HCT116 (cell line): ENCODE data around the gene LNP1. TPM values are rescaled to one million over a fixed set of nuclear protein-coding genes. Genes with fewer than 3 reads are reported as not detected.

Experiments
- ATAC-seq: fragments of 200-7000 bp; cut with Tn5 transposase; 2 replicates; pipeline ENCODE4 v1.9.1; 2020; ENCODE audit warnings: mild to moderate bottlenecking, moderate library complexity
- BruUV-seq: library from RNA; stranded (reverse); fragments of 400-500 nt; replicated peaks from 2 replicates; lab custom pipeline; 2021; lab: Mats Ljungman, UMichigan
- CTCF ChIA-PET: fragments of 300-600 bp; sonication (Branson Sonifier 250); formaldehyde crosslinking; loops from one replicate; lab custom pipeline; 2021; ENCODE audit warnings: antibody characterized with exemption; lab: Charles Lee
- POLR2A ChIA-PET: fragments of 300-600, 350-600 bp; sonication (Branson Sonifier 250); formaldehyde crosslinking; loops from one replicate; lab custom pipeline; 2021; ENCODE audit warnings: antibody characterized with exemption; lab: Charles Lee
- RAD21 ChIA-PET, 2 experiments: fragments of 300-600 bp; sonication (Branson Sonifier 250); formaldehyde crosslinking; loops; one replicate each; lab custom pipeline; 2023; ENCODE audit warnings: low total read pairs in 2 of 2; ENCODE audit not compliant: uncharacterized antibody in 2 of 2, unreplicated experiment in 2 of 2, low non-redundant PET in 1 of 2; lab: Charles Lee
- DNase-seq: peaks from one replicate; pipeline ENCODE4 v3.0.0-alpha.2; 2010; ENCODE audit warnings: low read depth, low spot score
- H2AFZ ChIP-seq: fragments of 200-600 bp; shearing (Covaris generic), sonication (generic); 2 replicates; pipeline ENCODE4 v1.6.1; 2017; ENCODE audit warnings: low read depth, mixed run types, mixed read lengths, antibody characterized with exemption, low read length; ENCODE audit not compliant: poor library complexity, severe bottlenecking
- H3K27ac ChIP-seq: 2 replicates; pipeline ENCODE4 v1.5.1; 2012; ENCODE audit warnings: low read depth, low read length
- H3K27me3 ChIP-seq: fragments of 200-600 bp; sonication (generic); 2 replicates; pipeline ENCODE4 v1.6.1; 2016; ENCODE audit warnings: mixed run types, low read length, mixed read lengths; ENCODE audit not compliant: insufficient read depth
- H3K36me3 ChIP-seq, 2 experiments: fragments of 200-500 bp in 1 of 2; fragments of 200-600 bp in 1 of 2; sonication (Bioruptor generic) in 1 of 2; sonication (generic) in 1 of 2; 2 replicates each; pipeline versions ENCODE4 v1.5.1 to v1.6.1; 2014 to 2016; ENCODE audit warnings: low read length in 2 of 2, inconsistent platforms in 1 of 2, mixed read lengths in 1 of 2, mixed run types in 1 of 2; ENCODE audit not compliant: insufficient read depth in 2 of 2, control insufficient read depth in 1 of 2
- H3K4me1 ChIP-seq, 2 experiments: fragments of 200-600 bp in 1 of 2; sonication (generic) in 1 of 2; 2 replicates each; pipeline versions ENCODE4 v1.5.1 to v1.6.1; 2012 to 2017; ENCODE audit warnings: low read length in 2 of 2, inconsistent platforms in 1 of 2, mild to moderate bottlenecking in 1 of 2, mixed read lengths in 1 of 2, mixed run types in 1 of 2, moderate library complexity in 1 of 2; ENCODE audit not compliant: insufficient read depth in 2 of 2, control insufficient read depth in 1 of 2
- H3K4me2 ChIP-seq: fragments of 200-600 bp; sonication (generic); 2 replicates; pipeline ENCODE4 v1.6.1; 2017; ENCODE audit warnings: mixed run types, low read length, mixed read lengths
- H3K4me3 ChIP-seq, 2 experiments: fragments of 200-600 bp in 1 of 2; sonication (generic) in 1 of 2; replicated peaks in 1 of 2; 2 replicates each; pipeline ENCODE4 v1.5.1; 2011 to 2016; ENCODE audit warnings: low read length in 2 of 2, control low read depth in 1 of 2, low read depth in 1 of 2, mild to moderate bottlenecking in 1 of 2, mixed read lengths in 1 of 2, mixed run types in 1 of 2
- H3K79me2 ChIP-seq: fragments of 200-600 bp; sonication (generic); 2 replicates; pipeline ENCODE4 v1.6.1; 2017; ENCODE audit warnings: mild to moderate bottlenecking, mixed run types, low read length, moderate library complexity, mixed read lengths; ENCODE audit not compliant: insufficient read depth
- H3K9ac ChIP-seq: fragments of 200-600 bp; sonication (generic); 2 replicates; pipeline ENCODE4 v1.6.1; 2016; ENCODE audit warnings: low read length, mixed read lengths
- H3K9me2 ChIP-seq: fragments of 200-600 bp; sonication (generic), shearing (Covaris generic); 2 replicates; pipeline ENCODE4 v1.6.1; 2017; ENCODE audit warnings: mixed run types, mild to moderate bottlenecking, moderate library complexity; ENCODE audit not compliant: insufficient read depth
- H3K9me3 ChIP-seq, 2 experiments: fragments of 200-500 bp in 1 of 2; fragments of 200-600 bp in 1 of 2; sonication (Bioruptor generic) in 1 of 2; sonication (generic) in 1 of 2; 2 replicates each; pipeline ENCODE4 v1.6.1; 2014 to 2017; ENCODE audit warnings: low read length in 2 of 2, mixed read lengths in 2 of 2, inconsistent platforms in 1 of 2, low read depth in 1 of 2, mild to moderate bottlenecking in 1 of 2, mixed run types in 1 of 2, moderate library complexity in 1 of 2; ENCODE audit not compliant: control insufficient read depth in 1 of 2, insufficient read depth in 1 of 2
- H4K20me1 ChIP-seq: fragments of 200-600 bp; sonication (generic), shearing (Covaris generic); 2 replicates; pipeline ENCODE4 v1.6.1; 2017; ENCODE audit warnings: mixed run types, mild to moderate bottlenecking, moderate library complexity; ENCODE audit not compliant: insufficient read depth
- ATF3 ChIP-seq: IDR thresholded peaks from 2 replicates; pipeline ENCODE4 v1.6.1; 2012
- CBX3 ChIP-seq: IDR thresholded peaks from 2 replicates; pipeline ENCODE4 v1.6.1; 2012; ENCODE audit warnings: low read depth
- CTCF ChIP-seq, 3 experiments: fragments of 200-600 bp in 1 of 3; sonication (generic) in 1 of 3; IDR thresholded peaks in 2 of 3; conservative IDR thresholded peaks in 1 of 3; 2 replicates each; pipeline ENCODE4 v1.5.1; 2012 to 2017; ENCODE audit warnings: low read depth in 2 of 3, low read length in 2 of 3, antibody characterized with exemption in 1 of 3, borderline replicate concordance in 1 of 3, control low read depth in 1 of 3, mild to moderate bottlenecking in 1 of 3, mixed read lengths in 1 of 3, mixed run types in 1 of 3, moderate library complexity in 1 of 3; ENCODE audit not compliant: insufficient read depth in 1 of 3
- EGR1 ChIP-seq: IDR thresholded peaks from 2 replicates; pipeline ENCODE4 v1.6.1; 2012; ENCODE audit warnings: low read depth
- EZH2 ChIP-seq: fragments of 200-600 bp; sonication (generic); IDR thresholded peaks from 2 replicates; pipeline ENCODE4 v1.6.1; 2017; ENCODE audit warnings: antibody characterized with exemption, mixed run types
- FOSL1 ChIP-seq: IDR thresholded peaks from 2 replicates; pipeline ENCODE4 v1.6.1; 2012; ENCODE audit warnings: low read depth
- MAX ChIP-seq: IDR thresholded peaks from 2 replicates; pipeline ENCODE4 v1.6.1; 2012
- POLR2A ChIP-seq: IDR thresholded peaks from 2 replicates; pipeline ENCODE4 v1.7.0; 2011; ENCODE audit warnings: borderline replicate concordance; ENCODE audit not compliant: insufficient read depth, insufficient read length; ENCODE audit errors: extremely low read depth
- POLR2AphosphoS5 ChIP-seq: IDR thresholded peaks from 2 replicates; pipeline ENCODE4 v1.6.1; 2011; ENCODE audit warnings: mild to moderate bottlenecking, low read depth, low read length, moderate library complexity
- RAD21 ChIP-seq: IDR thresholded peaks from 2 replicates; pipeline ENCODE4 v1.6.1; 2012; ENCODE audit warnings: low read depth, mild to moderate bottlenecking
- SIN3A ChIP-seq: IDR thresholded peaks from 2 replicates; pipeline ENCODE4 v1.6.1; 2012; ENCODE audit warnings: low read depth
- SP1 ChIP-seq: IDR thresholded peaks from 2 replicates; pipeline ENCODE4 v1.6.1; 2012; ENCODE audit warnings: low read depth
- TCF7L2 ChIP-seq: IDR thresholded peaks from 2 replicates; pipeline ENCODE4 v1.7.0; 2011; ENCODE audit warnings: borderline replicate concordance, inconsistent platforms; ENCODE audit not compliant: insufficient read depth, insufficient read length; ENCODE audit errors: extremely low read depth
- ZBTB33 ChIP-seq: IDR thresholded peaks from 2 replicates; pipeline ENCODE4 v1.6.1; 2011; ENCODE audit warnings: mild to moderate bottlenecking, low read length, moderate library complexity; ENCODE audit not compliant: insufficient replicate concordance; ENCODE audit errors: extremely low read depth
- ZNF274 ChIP-seq: fragments of 200-500 bp; sonication (Bioruptor generic); IDR thresholded peaks from 2 replicates; pipeline ENCODE4 v1.6.1; 2014; ENCODE audit warnings: mild to moderate bottlenecking, low read depth, low read length, inconsistent platforms
- intact Hi-C: fragments of 100-400 bp; cut with micrococcal nuclease; formaldehyde crosslinking; loops from 2 replicates; pipeline ENCODE4 v1.10.0; 2022
- total RNA-seq: library from RNA; stranded (reverse); gene quantifications from one replicate; pipeline ENCODE4 v1.2.1, GENCODE V29; 2021; ENCODE audit not compliant: unreplicated experiment

LNP1 gene
- total RNA-seq, 1 experiment from 2014 or later: 1.6 TPM

- Histone ChIP-seq H4K20me1 (no peaks in the 10 kb centered on the region), H3K79me2 (no peaks in the 10 kb centered on the region), H2AFZ (no peak overlapping the region), H3K4me1 (no peaks in the 10 kb centered on the region), H3K27me3 (no peaks in the 10 kb centered on the region), H3K4me3 (no peak overlapping the region), H3K9me3 (no peaks in the 10 kb centered on the region), H3K9ac (no peak overlapping the region), H3K9me2 (no peaks in the 10 kb centered on the region), H3K4me2 (no peak overlapping the region), H3K36me3 (no peaks in the 10 kb centered on the region), H3K27ac (no peak overlapping the region)
- TF ChIP-seq ZBTB33 (no peak), POLR2A (no peak), CTCF (IDR thresholded peaks at IDR 0.05 in 2 of 3, conservative IDR thresholded peaks at IDR 0.05 in 1 of 3; ENCODE audit: borderline replicate concordance in 1 of 3, insufficient read depth in 1 of 3, low read depth in 2 of 3, low read length in 2 of 3) (no peak), MAX (no peak), RAD21 (no peak), FOSL1 (no peak), CBX3 (no peak), ATF3 (no peak), SIN3A (no peak), SP1 (no peak), EGR1 (no peak), TCF7L2 (no peak), POLR2AphosphoS5 (no peak), EZH2 (no peak), ZNF274 (no peak)
- ATAC-seq: no peak
- ChIA-PET POLR2A (no interaction called here), RAD21 (no interaction called here), CTCF (no interaction called here)
- no TSS peak for BruUV-seq
- intact Hi-C loops: no loop called here
- DNase-seq: no peak
Observed at GRCh38 chr3:100448079-100448478, 46.7 kb downstream of the LNP1 start.
